Measurements from ENCODE around the gene MYEOV.

DNA sequence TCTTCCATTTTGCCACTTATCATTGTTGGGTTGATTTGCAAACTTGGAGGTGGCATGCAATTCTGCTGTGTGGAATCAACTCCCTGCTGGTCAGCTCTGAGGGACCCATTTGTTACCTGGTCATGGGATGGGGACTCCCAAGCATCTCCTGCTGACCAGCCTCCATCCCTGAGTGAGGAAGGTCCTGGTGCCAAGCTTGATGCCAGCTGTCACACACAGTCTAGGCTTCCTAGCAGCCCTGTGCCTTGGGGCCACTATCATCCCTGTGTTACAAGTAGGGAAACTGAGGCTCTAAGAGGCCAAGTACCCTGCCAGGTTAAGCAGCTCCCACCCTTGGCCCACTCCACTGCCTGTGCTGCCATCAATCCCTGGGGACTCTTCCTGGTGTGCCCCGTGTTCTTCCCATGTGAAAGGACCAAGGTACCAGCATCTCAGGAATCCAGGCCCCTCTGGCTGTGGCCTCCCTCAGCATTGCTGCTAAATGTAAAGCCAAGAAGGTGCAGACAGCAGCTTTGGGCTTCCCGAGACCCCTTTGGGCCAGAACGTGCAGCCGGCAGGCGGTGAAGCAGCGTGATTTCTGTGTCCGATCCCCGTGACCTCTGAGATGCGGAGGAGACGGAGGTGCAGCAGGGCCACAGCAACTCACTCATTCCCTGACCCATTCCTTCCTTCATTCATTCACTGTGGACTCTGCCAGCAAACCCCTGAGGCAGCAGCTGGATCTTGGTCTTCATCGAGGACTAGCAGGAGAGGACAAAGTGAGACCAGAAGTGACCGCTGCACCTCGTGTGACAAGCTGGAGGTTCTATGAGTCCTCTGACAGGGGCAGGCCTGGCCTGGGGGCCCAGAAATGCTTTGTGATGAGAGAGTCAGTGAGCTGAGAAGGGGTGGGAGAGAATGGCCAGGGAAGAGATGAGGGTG, 49.7 kb downstream of the MYEOV start:
- TF ChIP-seq, protein P1, sequence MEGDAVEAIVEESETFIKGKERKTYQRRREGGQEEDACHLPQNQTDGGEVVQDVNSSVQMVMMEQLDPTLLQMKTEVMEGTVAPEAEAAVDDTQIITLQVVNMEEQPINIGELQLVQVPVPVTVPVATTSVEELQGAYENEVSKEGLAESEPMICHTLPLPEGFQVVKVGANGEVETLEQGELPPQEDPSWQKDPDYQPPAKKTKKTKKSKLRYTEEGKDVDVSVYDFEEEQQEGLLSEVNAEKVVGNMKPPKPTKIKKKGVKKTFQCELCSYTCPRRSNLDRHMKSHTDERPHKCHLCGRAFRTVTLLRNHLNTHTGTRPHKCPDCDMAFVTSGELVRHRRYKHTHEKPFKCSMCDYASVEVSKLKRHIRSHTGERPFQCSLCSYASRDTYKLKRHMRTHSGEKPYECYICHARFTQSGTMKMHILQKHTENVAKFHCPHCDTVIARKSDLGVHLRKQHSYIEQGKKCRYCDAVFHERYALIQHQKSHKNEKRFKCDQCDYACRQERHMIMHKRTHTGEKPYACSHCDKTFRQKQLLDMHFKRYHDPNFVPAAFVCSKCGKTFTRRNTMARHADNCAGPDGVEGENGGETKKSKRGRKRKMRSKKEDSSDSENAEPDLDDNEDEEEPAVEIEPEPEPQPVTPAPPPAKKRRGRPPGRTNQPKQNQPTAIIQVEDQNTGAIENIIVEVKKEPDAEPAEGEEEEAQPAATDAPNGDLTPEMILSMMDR (IDR thresholded peaks at IDR 0.05; ENCODE audit: insufficient read depth, low read length, poor library complexity, severe bottlenecking) = no peak
- no peak for TF ChIP-seq EZH2phosphoT487 (conservative IDR thresholded peaks at IDR 0.05; ENCODE audit: low read length)
